ENCODE results near the gene RASGRF1.

Gene RASGRF1

GRCh38 chr15:78960308-78960707, 130.3 kb downstream of the RASGRF1 start:
- Histone ChIP-seq H3K4me2 (ENCODE audit: low read length) (no peak overlapping the region), H3K36me3 (ENCODE audit: control insufficient read depth, insufficient read depth, low read length) (no peaks in the 10 kb centered on the region), H3K9ac (no peak overlapping the region), H3K27me3 (ENCODE audit: control insufficient read depth, insufficient read depth, low read length) (no peaks in the 10 kb centered on the region), H3K4me3 (ENCODE audit: low read depth, low read length) (no peak overlapping the region), H2AFZ (no peak overlapping the region), H3K27ac (no peak overlapping the region), H3K4me1 (no peaks in the 10 kb centered on the region), H3K9me3 (ENCODE audit: control insufficient read depth, low read length) (no peaks in the 10 kb centered on the region), H3K79me2 (no peaks in the 10 kb centered on the region)
- TF ChIP-seq CTCF (IDR thresholded peaks at IDR 0.05) = no peak

GRCh38 chr15:78959360-78959759, 131.2 kb downstream of the RASGRF1 start:
- no peaks in the 10 kb centered on the region for H3K9me3 ChIP-seq (ENCODE audit: control insufficient read depth, low read length)
- no peaks in the 10 kb centered on the region for H3K27me3 ChIP-seq (ENCODE audit: control insufficient read depth, insufficient read depth, low read length)
- H3K79me2 ChIP-seq = no peaks in the 10 kb centered on the region
- no peak for TF ChIP-seq CTCF (IDR thresholded peaks at IDR 0.05)
- no peak overlapping the region for H3K9ac ChIP-seq
- H3K4me3 ChIP-seq (ENCODE audit: low read depth, low read length) = no peak overlapping the region
- no peak overlapping the region for H3K4me2 ChIP-seq (ENCODE audit: low read length)
- no peak overlapping the region for H3K27ac ChIP-seq
- H3K36me3 ChIP-seq (ENCODE audit: control insufficient read depth, insufficient read depth, low read length) = no peaks in the 10 kb centered on the region
- no peak overlapping the region for H2AFZ ChIP-seq
- H3K4me1 ChIP-seq = no peaks in the 10 kb centered on the region

GRCh38 chr15:78957416-78958093, 133.0 kb downstream of the RASGRF1 start:
- no peak overlapping the region for H2AFZ ChIP-seq
- H3K36me3 ChIP-seq (ENCODE audit: control insufficient read depth, insufficient read depth, low read length) = no peaks in the 10 kb centered on the region
- no peak overlapping the region for H3K9ac ChIP-seq
- no peaks in the 10 kb centered on the region for H3K9me3 ChIP-seq (ENCODE audit: control insufficient read depth, low read length)
- no peaks in the 10 kb centered on the region for H3K79me2 ChIP-seq
- no peaks in the 10 kb centered on the region for H3K4me1 ChIP-seq
- H3K4me2 ChIP-seq (ENCODE audit: low read length) = no peak overlapping the region
- no peak overlapping the region for H3K27ac ChIP-seq
- H3K4me3 ChIP-seq (ENCODE audit: low read depth, low read length) = no peak overlapping the region
- TF ChIP-seq CTCF (IDR thresholded peaks at IDR 0.05) = no peak
- no peaks in the 10 kb centered on the region for H3K27me3 ChIP-seq (ENCODE audit: control insufficient read depth, insufficient read depth, low read length)

- TF ChIP-seq CTCF (IDR thresholded peaks at IDR 0.05) = no peak
- no peak overlapping the region for H3K27ac ChIP-seq
- no peak overlapping the region for H3K4me2 ChIP-seq (ENCODE audit: low read length)
- no peaks in the 10 kb centered on the region for H3K4me1 ChIP-seq
- no peak overlapping the region for H2AFZ ChIP-seq
- no peaks in the 10 kb centered on the region for H3K79me2 ChIP-seq
- H3K36me3 ChIP-seq (ENCODE audit: control insufficient read depth, insufficient read depth, low read length) = no peaks in the 10 kb centered on the region
- no peaks in the 10 kb centered on the region for H3K9me3 ChIP-seq (ENCODE audit: control insufficient read depth, low read length)
- no peak overlapping the region for H3K4me3 ChIP-seq (ENCODE audit: low read depth, low read length)
- H3K27me3 ChIP-seq (ENCODE audit: control insufficient read depth, insufficient read depth, low read length) = no peaks in the 10 kb centered on the region
- H3K9ac ChIP-seq = no peak overlapping the region
These were observed 133.6 kb downstream of the RASGRF1 start for GRCh38 chr15:78956937-78957336.

GRCh38 chr15:78955355-78955754, 135.2 kb downstream of the RASGRF1 start:
- Histone ChIP-seq H2AFZ (no peak overlapping the region), H3K27me3 (ENCODE audit: control insufficient read depth, insufficient read depth, low read length) (no peaks in the 10 kb centered on the region), H3K27ac (no peak overlapping the region), H3K79me2 (no peaks in the 10 kb centered on the region), H3K9me3 (ENCODE audit: control insufficient read depth, low read length) (no peaks in the 10 kb centered on the region), H3K4me1 (no peaks in the 10 kb centered on the region), H3K9ac (no peak overlapping the region), H3K4me3 (ENCODE audit: low read depth, low read length) (no peak overlapping the region), H3K4me2 (ENCODE audit: low read length) (no peak overlapping the region), H3K36me3 (ENCODE audit: control insufficient read depth, insufficient read depth, low read length) (no peaks in the 10 kb centered on the region)
- no peak for TF ChIP-seq CTCF (IDR thresholded peaks at IDR 0.05)
